Measurements from ENCODE around the gene MX2.
A peak's percentile ranks its signal among the peaks of the same experiment; 100 is the strongest.
"Not testable (repeated sequence)": the region's sequence is repeated elsewhere in the genome, so short reads cannot be mapped to it uniquely, and the experiment has no call there.

Gene MX2

GRCh38 chr21:41419921-41420862 lies 58.4 kb downstream of the MX2 start:
- DNase-seq = peak; percentile 17

GRCh38 chr21:41420998-41421397 lies 59.2 kb downstream of the MX2 start:
- DNase-seq = not testable (repeated sequence)

- DNase-seq = no peak
Observed at GRCh38 chr21:41422546-41423304, 60.9 kb downstream of the MX2 start.

- not testable (repeated sequence) for DNase-seq
Observed at GRCh38 chr21:41423305-41423636, 61.4 kb downstream of the MX2 start.

GRCh38 chr21:41425588-41425953 lies 63.7 kb downstream of the MX2 start:
- DNase-seq = no peak

GRCh38 chr21:41425954-41426675 lies 64.3 kb downstream of the MX2 start, which contains the start of gene MX1:
MX1 (plus strand) TSS chr21:41426239; CDS start chr21:41432071, 5,832 bp downstream.
- peak; percentile 56 for DNase-seq

GRCh38 chr21:41426676-41427404 lies 65.0 kb downstream of the MX2 start:
- no peak for DNase-seq

- no peak for DNase-seq
Observed at GRCh38 chr21:41427556-41427955, 65.7 kb downstream of the MX2 start.

GRCh38 chr21:41428311-41428710 lies 66.5 kb downstream of the MX2 start:
- no peak for DNase-seq

- DNase-seq = no peak
Observed at GRCh38 chr21:41428847-41429246, 67.0 kb downstream of the MX2 start.

- no peak for DNase-seq
Observed at GRCh38 chr21:41429305-41429704, 67.5 kb downstream of the MX2 start.

GRCh38 chr21:41429925-41430491 lies 68.2 kb downstream of the MX2 start:
- DNase-seq = no peak

- no peak for DNase-seq
Observed at GRCh38 chr21:41431788-41432548, 70.1 kb downstream of the MX2 start.

- DNase-seq = no peak
Observed at GRCh38 chr21:41432562-41433460, 71.0 kb downstream of the MX2 start.

- no peak for DNase-seq
Observed at GRCh38 chr21:41433566-41433965, 71.7 kb downstream of the MX2 start.

- DNase-seq = no peak
Observed at GRCh38 chr21:41435706-41436105, 73.9 kb downstream of the MX2 start.

GRCh38 chr21:41437729-41438128 lies 75.9 kb downstream of the MX2 start:
- no peak for DNase-seq

- DNase-seq = no peak
Observed at GRCh38 chr21:41438425-41439113, 76.7 kb downstream of the MX2 start.

GRCh38 chr21:41439248-41439647 lies 77.4 kb downstream of the MX2 start:
- DNase-seq = no peak

- no peak for DNase-seq
Observed at GRCh38 chr21:41441546-41441945, 79.7 kb downstream of the MX2 start.

Data from NK-92 treated with Interleukin-12 subunit alpha and Interleukin-12 subunit beta, amount 100 ng/mL, for 24 hours (cell line).